Upper lobe of right lung (tissue), 1 donor: ENCODE measurements around the gene INPP5K. TPM values are rescaled to one million over a fixed set of nuclear protein-coding genes. Genes with fewer than 3 reads are reported as not detected.
"Not testable (repeated sequence)": the region's sequence is repeated elsewhere in the genome, so short reads cannot be mapped to it uniquely, and the experiment has no call there.

Experiments
- ATAC-seq: fragments of 200-7000 bp; cut with Tn5 transposase; one replicate; pipeline ENCODE4 v1.9.1; 2020; ENCODE audit warnings: mild to moderate bottlenecking, moderate library complexity
- DNase-seq: peaks from one replicate; pipeline ENCODE4 v3.0.0-alpha.2; 2020
- H3K27ac ChIP-seq: fragments of 200-600 bp; one replicate; pipeline ENCODE4 v1.8.0; 2022
- H3K27me3 ChIP-seq: fragments of 200-600 bp; one replicate; pipeline ENCODE4 v1.8.0; 2022; ENCODE audit warnings: mild to moderate bottlenecking
- H3K36me3 ChIP-seq: fragments of 200-600 bp; one replicate; pipeline ENCODE4 v1.8.0; 2022
- H3K4me1 ChIP-seq: fragments of 200-600 bp; one replicate; pipeline ENCODE4 v1.8.0; 2022
- H3K4me3 ChIP-seq: fragments of 200-600 bp; one replicate; pipeline ENCODE4 v1.8.0; 2022; ENCODE audit warnings: mild to moderate bottlenecking
- H3K9me3 ChIP-seq: fragments of 200-600 bp; one replicate; pipeline ENCODE4 v1.8.0; 2022
- intact Hi-C: fragments of 100-400 bp; cut with DNase I; formaldehyde crosslinking; loops from one replicate; pipeline ENCODE4 v1.11.0; 2022
- total RNA-seq: library from RNA; stranded (reverse); fragmentation: NEBNext Ultra II Directional; extraction: Animal tissue kit (Norgen Biotek cat#: 25700); gene quantifications from one replicate; pipeline ENCODE4 v1.2.1, GENCODE V29; 2021
- TF ChIP-seq, protein P1 (sequence below): fragments of 200-600 bp; IDR thresholded peaks from one replicate; pipeline ENCODE4 v1.8.0; 2022; ENCODE audit warnings: antibody characterized with exemption
- donor health status: DM: no; HTN: yes; CAD: no; lungs with severe emphysema.

Gene INPP5K
- total RNA-seq, 1 donor from 2014 or later = 69.8 TPM

DNA sequence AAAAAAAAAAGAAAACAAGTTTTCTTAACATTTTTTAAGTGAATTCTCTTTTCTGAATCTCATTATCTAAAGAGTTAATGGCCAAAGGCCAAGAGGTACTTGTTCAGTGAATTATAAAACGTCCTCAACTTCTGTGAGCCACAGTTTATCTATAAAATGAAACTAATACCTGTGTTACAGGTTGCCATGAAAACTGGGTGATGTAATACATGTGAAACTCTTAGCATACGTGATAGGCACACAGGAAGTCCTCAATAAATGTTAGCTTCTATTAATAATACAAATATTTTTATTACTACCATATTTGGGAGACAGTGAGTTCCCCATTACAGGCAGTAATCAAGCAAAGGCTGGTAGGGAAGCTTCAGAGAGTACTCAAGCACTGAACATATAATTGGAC, 13.5 kb upstream of the INPP5K start:
- ATAC-seq = no peak
- peaks cover 78% of the 10 kb centered on the region for H3K36me3 ChIP-seq

DNA sequence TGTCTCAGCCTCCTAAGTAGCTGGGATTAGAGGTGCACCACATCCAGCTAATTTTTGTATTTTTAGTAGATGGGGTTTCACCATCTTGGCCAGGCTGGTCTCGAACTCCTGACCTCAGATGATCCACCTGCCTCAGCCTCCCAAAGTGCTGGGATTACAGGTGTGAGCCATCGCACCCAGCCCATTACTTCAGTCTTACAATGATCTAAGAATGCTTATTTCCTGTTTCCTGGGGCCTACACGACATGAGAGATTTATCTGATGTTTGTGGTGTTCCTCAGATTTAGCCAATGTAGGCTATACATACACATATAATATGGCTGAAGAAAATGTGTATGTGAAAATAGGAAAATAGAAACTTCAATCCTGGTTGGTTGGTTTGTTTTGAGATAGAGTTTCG, 10.5 kb upstream of the INPP5K start:
- ATAC-seq, DNase-seq, H3K4me3 ChIP-seq, H3K9me3 ChIP-seq, H3K27ac ChIP-seq, H3K4me1 ChIP-seq, H3K27me3 ChIP-seq, intact Hi-C loops: not testable (repeated sequence)
- peaks cover 66% of the 10 kb centered on the region for H3K36me3 ChIP-seq

More for the DNA sequence above, 13.5 kb upstream of the INPP5K start:
- no peak overlapping the region for H3K27ac ChIP-seq
- TF ChIP-seq, protein P1, sequence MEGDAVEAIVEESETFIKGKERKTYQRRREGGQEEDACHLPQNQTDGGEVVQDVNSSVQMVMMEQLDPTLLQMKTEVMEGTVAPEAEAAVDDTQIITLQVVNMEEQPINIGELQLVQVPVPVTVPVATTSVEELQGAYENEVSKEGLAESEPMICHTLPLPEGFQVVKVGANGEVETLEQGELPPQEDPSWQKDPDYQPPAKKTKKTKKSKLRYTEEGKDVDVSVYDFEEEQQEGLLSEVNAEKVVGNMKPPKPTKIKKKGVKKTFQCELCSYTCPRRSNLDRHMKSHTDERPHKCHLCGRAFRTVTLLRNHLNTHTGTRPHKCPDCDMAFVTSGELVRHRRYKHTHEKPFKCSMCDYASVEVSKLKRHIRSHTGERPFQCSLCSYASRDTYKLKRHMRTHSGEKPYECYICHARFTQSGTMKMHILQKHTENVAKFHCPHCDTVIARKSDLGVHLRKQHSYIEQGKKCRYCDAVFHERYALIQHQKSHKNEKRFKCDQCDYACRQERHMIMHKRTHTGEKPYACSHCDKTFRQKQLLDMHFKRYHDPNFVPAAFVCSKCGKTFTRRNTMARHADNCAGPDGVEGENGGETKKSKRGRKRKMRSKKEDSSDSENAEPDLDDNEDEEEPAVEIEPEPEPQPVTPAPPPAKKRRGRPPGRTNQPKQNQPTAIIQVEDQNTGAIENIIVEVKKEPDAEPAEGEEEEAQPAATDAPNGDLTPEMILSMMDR = no peak
- no peak overlapping the region for H3K4me3 ChIP-seq
- H3K9me3 ChIP-seq = no peaks in the 10 kb centered on the region
- H3K4me1 ChIP-seq = no peaks in the 10 kb centered on the region
- H3K27me3 ChIP-seq = no peaks in the 10 kb centered on the region
- no peak for DNase-seq
- intact Hi-C loops = no loop called here

DNA sequence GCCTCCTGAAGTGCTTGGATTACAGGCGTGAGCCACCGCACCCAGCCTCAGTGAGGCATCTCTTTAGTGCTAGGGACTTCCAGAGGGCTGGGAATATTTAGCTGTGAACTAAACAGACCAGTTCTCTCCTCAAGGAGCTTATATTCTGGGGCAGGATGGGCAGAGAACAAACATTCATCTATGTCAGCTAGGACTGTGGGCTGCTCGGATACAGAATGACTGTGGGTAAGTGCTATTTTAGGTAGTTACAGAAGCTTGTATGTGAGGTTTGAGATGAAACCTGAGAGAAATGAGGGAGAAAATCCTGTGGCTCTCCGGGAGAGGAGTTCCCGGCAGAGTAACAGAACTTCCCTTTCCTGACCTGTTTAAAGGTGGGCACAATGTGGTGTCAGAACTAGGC, 6.2 kb upstream of the INPP5K start:
- no peak for DNase-seq
- Histone ChIP-seq H3K27ac (no peak overlapping the region), H3K36me3 (peaks cover 55% of the 10 kb centered on the region), H3K4me3 (no peak overlapping the region), H3K27me3 (no peaks in the 10 kb centered on the region), H3K4me1 (peaks cover 4% of the 10 kb centered on the region), H3K9me3 (no peaks in the 10 kb centered on the region)
- ATAC-seq = no peak
- TF ChIP-seq, protein P1 = no peak
- intact Hi-C loops = no loop called here

DNA sequence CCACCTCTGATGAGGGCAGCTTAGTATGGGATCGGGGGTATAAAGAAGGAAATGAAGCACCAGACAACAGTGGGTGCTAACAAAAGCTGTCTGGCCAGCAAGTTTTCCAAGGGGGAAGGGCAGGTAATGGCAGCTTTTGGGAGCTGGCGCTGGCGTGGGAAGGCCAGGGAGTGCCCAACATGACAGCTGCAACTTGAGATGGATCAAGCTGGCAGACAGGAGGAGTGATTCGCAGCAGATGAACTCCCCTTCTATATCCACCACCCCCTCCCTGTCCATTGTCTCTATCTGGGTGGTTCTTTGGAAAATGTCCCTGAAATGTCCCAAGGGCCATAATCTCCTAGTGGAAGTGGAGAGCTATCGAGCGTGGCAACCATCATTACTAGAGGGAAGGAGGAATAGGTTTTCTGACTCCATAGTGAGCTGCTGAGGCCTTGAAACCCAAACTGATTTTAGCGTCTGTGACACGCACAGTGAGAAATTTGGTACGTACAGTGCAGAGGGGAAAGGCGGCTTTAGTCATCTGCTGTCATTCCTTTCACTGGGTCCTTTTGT, 4.8 kb upstream of the INPP5K start:
- DNase-seq (no peak), ATAC-seq (no peak)
- H3K27ac ChIP-seq = no peak overlapping the region
- H3K4me1 ChIP-seq = peaks cover 8% of the 10 kb centered on the region
- no peak overlapping the region for H3K4me3 ChIP-seq
- intact Hi-C loops = no loop called here
- peaks cover 44% of the 10 kb centered on the region for H3K36me3 ChIP-seq
- TF ChIP-seq, protein P1 = no peak
- no peaks in the 10 kb centered on the region for H3K9me3 ChIP-seq
- H3K27me3 ChIP-seq = no peaks in the 10 kb centered on the region

DNA sequence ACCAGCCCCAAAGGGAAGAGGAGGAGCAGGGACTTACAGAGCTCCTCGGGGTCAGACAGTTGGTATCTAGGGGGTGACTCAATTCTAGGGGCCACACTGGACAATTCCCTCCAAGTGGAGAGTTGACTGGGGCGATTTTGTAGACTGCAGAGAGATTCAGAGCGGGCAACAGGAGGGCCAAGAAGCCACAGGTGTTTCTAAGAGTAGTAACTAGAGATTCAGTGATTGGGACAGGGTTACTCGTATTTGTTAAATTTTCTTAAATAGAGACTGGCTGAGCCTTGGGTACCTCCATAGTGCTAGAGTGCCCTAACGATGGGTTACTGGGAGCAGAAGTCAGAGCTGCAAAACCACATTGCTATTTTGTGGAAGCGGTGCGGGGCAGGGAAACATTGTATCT, 3.3 kb upstream of the INPP5K start:
- Histone ChIP-seq H3K4me1 (peaks cover 17% of the 10 kb centered on the region), H3K27ac (no peak overlapping the region), H3K36me3 (peaks cover 35% of the 10 kb centered on the region), H3K9me3 (no peaks in the 10 kb centered on the region), H3K4me3 (no peak overlapping the region), H3K27me3 (no peaks in the 10 kb centered on the region)
- TF ChIP-seq, protein P1 = no peak
- no peak for ATAC-seq
- no peak for DNase-seq
- intact Hi-C loops = no loop called here

DNA sequence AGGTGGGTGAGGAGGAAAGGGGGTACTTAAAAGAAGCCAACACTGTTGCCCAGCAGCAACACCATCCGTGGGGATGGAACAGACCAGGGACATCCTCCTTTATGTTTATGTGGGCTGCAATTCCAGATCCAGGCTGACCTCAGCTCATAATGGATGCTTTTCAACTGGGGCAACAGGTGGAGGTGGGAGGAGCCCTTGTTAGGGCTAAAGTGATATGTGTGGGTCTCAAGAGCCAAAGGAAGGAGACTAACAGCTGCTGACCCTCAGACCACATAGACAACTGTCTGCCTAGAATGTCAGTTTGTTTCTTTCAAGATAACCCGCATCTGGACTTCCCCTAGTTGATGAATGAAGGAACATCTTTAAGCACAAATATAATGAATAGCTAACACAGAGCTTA, 2.0 kb upstream of the INPP5K start:
- intact Hi-C loops = no loop called here
- Histone ChIP-seq H3K4me1 (peaks cover 24% of the 10 kb centered on the region), H3K4me3 (no peak overlapping the region), H3K36me3 (peaks cover 35% of the 10 kb centered on the region), H3K9me3 (no peaks in the 10 kb centered on the region), H3K27ac (no peak overlapping the region), H3K27me3 (no peaks in the 10 kb centered on the region)
- DNase-seq (no peak), ATAC-seq (no peak)
- TF ChIP-seq, protein P1 = no peak
